H9 (cell line): ENCODE data around the gene OXCT1. TPM values are rescaled to one million over a fixed set of nuclear protein-coding genes. Genes with fewer than 3 reads are reported as not detected.

Experiments used
- DNase-seq: peaks from one replicate; pipeline ENCODE4 v3.0.0-alpha.2; 2017
- H2AFZ ChIP-seq: one replicate; pipeline ENCODE4 v1.6.1; 2013; ENCODE audit warnings: mild to moderate bottlenecking, low read length, control low read depth, moderate library complexity
- H2AK5ac ChIP-seq: 2 replicates; pipeline ENCODE4 v1.6.1; 2013; ENCODE audit warnings: low read length, control low read depth, mixed read lengths; ENCODE audit not compliant: insufficient read length
- H2BK120ac ChIP-seq: one replicate; pipeline ENCODE4 v1.6.1; 2013; ENCODE audit warnings: low read depth, mild to moderate bottlenecking, low read length, control low read depth, inconsistent platforms; ENCODE audit not compliant: poor library complexity, severe bottlenecking
- H2BK12ac ChIP-seq: 2 replicates; pipeline ENCODE4 v1.6.1; 2013; ENCODE audit warnings: low read length, control low read depth, mixed read lengths, low read depth; ENCODE audit not compliant: insufficient read length
- H2BK15ac ChIP-seq: 2 replicates; pipeline ENCODE4 v1.6.1; 2013; ENCODE audit warnings: low read depth, low read length, control low read depth
- H2BK20ac ChIP-seq: one replicate; pipeline ENCODE4 v1.6.1; 2013; ENCODE audit warnings: low read depth, mild to moderate bottlenecking, low read length, control low read depth, inconsistent platforms; ENCODE audit not compliant: poor library complexity, severe bottlenecking
- H2BK5ac ChIP-seq: 2 replicates; pipeline ENCODE4 v1.6.1; 2013; ENCODE audit warnings: low read length, control low read depth, mixed read lengths; ENCODE audit not compliant: insufficient read length
- H3K14ac ChIP-seq: 2 replicates; pipeline ENCODE4 v1.6.1; 2013; ENCODE audit warnings: low read length, control low read depth; ENCODE audit not compliant: insufficient read depth
- H3K18ac ChIP-seq: 2 replicates; pipeline ENCODE4 v1.6.1; 2013; ENCODE audit warnings: low read depth, mild to moderate bottlenecking, mixed read lengths, low read length, control low read depth; ENCODE audit not compliant: insufficient read length
- H3K23ac ChIP-seq: 2 replicates; pipeline ENCODE4 v1.6.1; 2013; ENCODE audit warnings: low read length, control low read depth, mixed read lengths, low read depth; ENCODE audit not compliant: insufficient read length
- H3K23me2 ChIP-seq: 2 replicates; pipeline ENCODE4 v1.6.1; 2013; ENCODE audit warnings: low read depth, mild to moderate bottlenecking, mixed read lengths, low read length, control low read depth; ENCODE audit not compliant: insufficient read length, poor library complexity, severe bottlenecking
- H3K27ac ChIP-seq: 2 replicates; pipeline ENCODE4 v1.5.1; 2013; ENCODE audit warnings: low read length, control low read depth, mixed read lengths, low read depth; ENCODE audit not compliant: insufficient read length
- H3K27me3 ChIP-seq: 2 replicates; pipeline ENCODE4 v1.6.1; 2013; ENCODE audit warnings: low read length, control low read depth, inconsistent platforms; ENCODE audit not compliant: insufficient read depth
- H3K4ac ChIP-seq: 2 replicates; pipeline ENCODE4 v1.6.1; 2013; ENCODE audit warnings: low read depth, mild to moderate bottlenecking, control low read depth, inconsistent platforms, low read length, moderate library complexity
- H3K4me1 ChIP-seq: 2 replicates; pipeline ENCODE4 v1.6.1; 2013; ENCODE audit warnings: low read length, control low read depth, inconsistent platforms; ENCODE audit not compliant: insufficient read depth
- H3K4me2 ChIP-seq: 2 replicates; pipeline ENCODE4 v1.6.1; 2013; ENCODE audit warnings: low read length, control low read depth, mixed read lengths; ENCODE audit not compliant: insufficient read length, insufficient read depth
- H3K56ac ChIP-seq: 2 replicates; pipeline ENCODE4 v1.6.1; 2013; ENCODE audit warnings: low read depth, mild to moderate bottlenecking, mixed read lengths, low read length, control low read depth; ENCODE audit not compliant: insufficient read length
- H3K79me1 ChIP-seq: 2 replicates; pipeline ENCODE4 v1.6.1; 2013; ENCODE audit warnings: low read depth, mild to moderate bottlenecking, moderate library complexity, low read length, control low read depth, inconsistent platforms; ENCODE audit not compliant: insufficient read depth, poor library complexity, severe bottlenecking
- H3K79me2 ChIP-seq: 2 replicates; pipeline ENCODE4 v1.6.1; 2013; ENCODE audit warnings: low read length, control low read depth, inconsistent platforms; ENCODE audit not compliant: insufficient read depth
- H3K9ac ChIP-seq: 2 replicates; pipeline ENCODE4 v1.6.1; 2013; ENCODE audit warnings: low read length, control low read depth, mixed read lengths; ENCODE audit not compliant: insufficient read length; ENCODE audit errors: extremely low read depth
- H3K9me3 ChIP-seq: one replicate; pipeline ENCODE4 v1.6.1; 2013; ENCODE audit warnings: low read depth, low read length, inconsistent platforms; ENCODE audit not compliant: control insufficient read depth
- H3T11ph ChIP-seq: one replicate; pipeline ENCODE4 v1.6.1; 2013; ENCODE audit warnings: mild to moderate bottlenecking, low read length, control low read depth, inconsistent platforms
- H4K20me1 ChIP-seq: one replicate; pipeline ENCODE4 v1.6.1; 2013; ENCODE audit not compliant: control insufficient read depth, insufficient read length, insufficient read depth
- H4K5ac ChIP-seq: 2 replicates; pipeline ENCODE4 v1.6.1; 2013; ENCODE audit warnings: low read depth, mild to moderate bottlenecking, mixed read lengths, low read length, control low read depth; ENCODE audit not compliant: insufficient read length
- H4K8ac ChIP-seq: replicated peaks from 2 replicates; pipeline ENCODE4 v1.6.1; 2013; ENCODE audit warnings: low read length, control low read depth, mixed read lengths, low read depth; ENCODE audit not compliant: insufficient read length
- H4K91ac ChIP-seq: 2 replicates; pipeline ENCODE4 v1.6.1; 2013; ENCODE audit warnings: low read depth, mild to moderate bottlenecking, moderate library complexity, mixed read lengths, low read length, control low read depth; ENCODE audit not compliant: insufficient read length
- H3K27ac Mint-ChIP-seq, 3 experiments: 2 replicates in 2 of 3; 3 replicates in 1 of 3; pipeline ENCODE4 v1.8.0; 2020 to 2021; ENCODE audit warnings: mixed read lengths in 3 of 3, mild to moderate bottlenecking in 1 of 3, moderate library complexity in 1 of 3
- H3K27me3 Mint-ChIP-seq: 2 replicates; pipeline ENCODE4 v1.8.0; 2021; ENCODE audit warnings: low read depth, mild to moderate bottlenecking, moderate library complexity, mixed read lengths
- H3K36me3 Mint-ChIP-seq, 3 experiments: 2 replicates in 2 of 3; 3 replicates in 1 of 3; pipeline ENCODE4 v1.8.0; 2020 to 2021; ENCODE audit warnings: low read depth in 3 of 3, mixed read lengths in 3 of 3; ENCODE audit not compliant: insufficient read depth in 1 of 3
- H3K4me1 Mint-ChIP-seq, 2 experiments: 2 replicates each; pipeline ENCODE4 v1.8.0; 2020; ENCODE audit warnings: mixed read lengths in 2 of 2
- H3K4me3 Mint-ChIP-seq, 2 experiments: 2 replicates in 1 of 2; 3 replicates in 1 of 2; pipeline ENCODE4 v1.8.0; 2020 to 2021; ENCODE audit warnings: mild to moderate bottlenecking in 2 of 2, mixed read lengths in 2 of 2, moderate library complexity in 1 of 2
- H3K9me3 Mint-ChIP-seq, 2 experiments: 2 replicates in 1 of 2; 3 replicates in 1 of 2; pipeline ENCODE4 v1.8.0; 2020; ENCODE audit warnings: mild to moderate bottlenecking in 2 of 2, mixed read lengths in 2 of 2, moderate library complexity in 1 of 2
- total RNA-seq: library from RNA; stranded (reverse); gene quantifications from 2 replicates; pipeline ENCODE4 v1.2.1, GENCODE V29; 2021
- TF ChIP-seq, protein P1 (sequence below): fragments of 200-600 bp; sonication (generic); conservative IDR thresholded peaks from 3 replicates; pipeline ENCODE4 v1.8.0; 2021; ENCODE audit warnings: antibody characterized with exemption, mild to moderate bottlenecking

Gene OXCT1
- total RNA-seq, 1 experiment from 2014 or later: 25.6 TPM

DNA sequence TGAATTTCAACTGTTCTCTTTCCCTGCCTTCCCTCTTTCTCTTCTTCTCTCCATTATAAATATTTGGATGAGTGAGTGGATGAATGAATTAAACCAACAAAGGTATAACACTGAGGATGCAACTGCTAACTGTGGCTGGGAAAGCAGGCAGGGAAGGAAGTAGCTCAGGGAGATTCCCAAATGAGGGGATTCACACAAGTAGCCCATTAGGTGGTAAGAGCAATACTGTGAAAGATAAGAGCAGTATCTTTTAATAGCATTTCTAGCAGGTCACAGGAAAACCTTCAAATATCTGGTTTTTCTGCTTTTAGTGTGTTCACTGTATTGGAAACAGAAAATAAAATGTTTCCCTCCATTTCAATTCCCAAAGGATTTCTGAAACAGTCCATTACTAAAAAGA, 105.6 kb downstream of the OXCT1 start:
- Histone ChIP-seq H3K23ac (no peak overlapping the region), H3K27ac (no peak overlapping the region)

More for the DNA sequence above, 105.6 kb downstream of the OXCT1 start:
- Histone ChIP-seq H3K79me2 (no peaks in the 10 kb centered on the region), H3K4me2 (no peak overlapping the region), H4K5ac (no peak overlapping the region), H2BK12ac (no peak overlapping the region), H2AK5ac (no peak overlapping the region), H3K4me1 (no peaks in the 10 kb centered on the region), H3K79me1 (no peaks in the 10 kb centered on the region), H3K9ac (no peak overlapping the region), H4K20me1 (no peaks in the 10 kb centered on the region), H3T11ph (no peak overlapping the region), H3K23me2 (no peaks in the 10 kb centered on the region), H2BK20ac (no peak overlapping the region), H2BK5ac (no peak overlapping the region), H3K14ac (no peak overlapping the region), H3K18ac (no peak overlapping the region), H2BK15ac (no peak overlapping the region), H4K8ac (no peak overlapping the region), H4K91ac (no peak overlapping the region), H3K9me3 (no peaks in the 10 kb centered on the region), H2AFZ (no peak overlapping the region), H3K56ac (no peak overlapping the region), H3K4ac (no peak overlapping the region), H2BK120ac (no peak overlapping the region), H3K27me3 (no peaks in the 10 kb centered on the region)
- Mint-ChIP-seq H3K4me3 (no peak overlapping the region), H3K9me3 (no peaks in the 10 kb centered on the region), H3K27me3 (no peaks in the 10 kb centered on the region), H3K4me1 (no peaks in the 10 kb centered on the region), H3K27ac (no peak overlapping the region), H3K36me3 (peaks cover 0 to 8% (median 0%) of the 10 kb centered on the region in 3 experiments; a peak in 2 of 7 replicates)
- TF ChIP-seq, protein P1, sequence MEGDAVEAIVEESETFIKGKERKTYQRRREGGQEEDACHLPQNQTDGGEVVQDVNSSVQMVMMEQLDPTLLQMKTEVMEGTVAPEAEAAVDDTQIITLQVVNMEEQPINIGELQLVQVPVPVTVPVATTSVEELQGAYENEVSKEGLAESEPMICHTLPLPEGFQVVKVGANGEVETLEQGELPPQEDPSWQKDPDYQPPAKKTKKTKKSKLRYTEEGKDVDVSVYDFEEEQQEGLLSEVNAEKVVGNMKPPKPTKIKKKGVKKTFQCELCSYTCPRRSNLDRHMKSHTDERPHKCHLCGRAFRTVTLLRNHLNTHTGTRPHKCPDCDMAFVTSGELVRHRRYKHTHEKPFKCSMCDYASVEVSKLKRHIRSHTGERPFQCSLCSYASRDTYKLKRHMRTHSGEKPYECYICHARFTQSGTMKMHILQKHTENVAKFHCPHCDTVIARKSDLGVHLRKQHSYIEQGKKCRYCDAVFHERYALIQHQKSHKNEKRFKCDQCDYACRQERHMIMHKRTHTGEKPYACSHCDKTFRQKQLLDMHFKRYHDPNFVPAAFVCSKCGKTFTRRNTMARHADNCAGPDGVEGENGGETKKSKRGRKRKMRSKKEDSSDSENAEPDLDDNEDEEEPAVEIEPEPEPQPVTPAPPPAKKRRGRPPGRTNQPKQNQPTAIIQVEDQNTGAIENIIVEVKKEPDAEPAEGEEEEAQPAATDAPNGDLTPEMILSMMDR: no peak
- DNase-seq: no peak
